Endometrial microvascular endothelial cells (primary cell): ENCODE results near the gene ADARB2. TPM values are rescaled to one million over a fixed set of nuclear protein-coding genes. Genes with fewer than 3 reads are reported as not detected.
"Not testable (repeated sequence)": the region's sequence is repeated elsewhere in the genome, so short reads cannot be mapped to it uniquely, and the experiment has no call there.

Experiments used
- in situ Hi-C: cut with HindIII; loops from 2 replicates; pipeline ENCODE4 v1.10.0; 2017; ENCODE audit warnings: low sequenced_read_pairs, low pct_unique_long_range_greater_than_20kb; ENCODE audit errors: inconsistent ontology term
- total RNA-seq: library from RNA; depleted of rRNA; stranded (reverse); fragments of >200 nt; gene quantifications from one replicate; pipeline ENCODE4 v1.2.3, GENCODE V29; 2015; ENCODE audit errors: inconsistent ontology term

The ADARB2 gene
- total RNA-seq, 1 donor from 2014 or later: not detected

GRCh38 chr10:1273372-1274105 is 463.8 kb downstream of the ADARB2 start:
- in situ Hi-C loops: no loop called here

DNA sequence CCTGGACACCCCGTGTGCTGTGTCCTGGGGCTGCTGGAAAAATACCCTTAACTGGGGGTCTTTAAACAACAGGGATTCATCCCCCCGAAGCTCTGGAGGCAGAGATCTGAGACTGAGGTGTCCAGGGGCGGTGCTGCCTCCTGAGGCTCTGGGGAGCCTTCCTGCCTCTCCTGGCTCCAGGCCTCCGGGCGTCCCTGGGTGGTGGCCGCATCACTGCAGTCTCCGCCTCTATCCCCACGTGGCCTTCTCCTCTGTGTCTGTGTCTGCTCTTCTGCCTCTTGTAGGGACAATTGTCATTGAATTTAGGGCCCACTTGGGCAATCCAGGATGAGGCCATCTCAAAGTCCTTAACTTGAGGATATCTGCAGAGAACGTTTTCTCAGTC is 464.6 kb downstream of the ADARB2 start:
- in situ Hi-C loops: no loop called here

- in situ Hi-C loops: no loop called here
Observed at GRCh38 chr10:1272079-1272776, 465.1 kb downstream of the ADARB2 start.

DNA sequence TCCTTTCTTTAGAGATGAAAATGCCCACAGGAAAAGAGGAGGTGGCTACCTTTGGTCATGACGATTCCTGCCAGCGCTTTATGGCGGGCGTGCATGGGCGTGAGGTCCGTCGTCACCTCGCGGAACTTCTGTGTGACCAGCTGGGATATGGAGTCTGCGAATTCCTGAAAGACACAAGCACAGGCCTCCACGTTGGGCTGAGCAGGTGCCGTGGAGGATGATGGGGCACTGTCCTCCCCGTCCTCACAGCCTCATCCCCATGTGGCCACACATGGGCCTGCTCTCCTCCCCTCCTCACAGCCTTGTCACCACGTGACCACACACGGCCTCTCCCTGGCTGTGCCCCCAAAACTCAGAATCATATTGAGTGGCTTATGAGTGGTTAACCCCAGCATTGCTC is 466.4 kb downstream of the ADARB2 start:
- in situ Hi-C loops: no loop called here

DNA sequence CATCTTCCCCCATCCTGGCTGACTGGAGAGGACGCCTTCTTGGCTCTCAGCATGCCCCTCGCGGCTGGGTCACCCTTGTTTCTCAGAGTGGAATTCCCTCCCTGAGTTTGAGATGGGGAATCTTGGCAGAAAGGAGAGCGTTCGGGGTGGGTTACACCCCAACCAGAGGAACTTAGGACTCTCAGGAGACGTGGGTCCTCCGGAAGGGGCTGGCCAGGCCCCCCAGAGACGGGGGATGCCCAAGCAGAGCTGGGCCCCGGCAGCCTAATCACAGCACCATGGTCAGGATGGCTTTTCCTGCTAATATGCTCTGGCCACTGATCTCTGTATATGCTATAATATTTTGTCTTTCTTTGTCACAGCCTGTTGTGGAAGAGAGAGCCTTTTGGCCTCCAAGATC is 466.8 kb downstream of the ADARB2 start:
- in situ Hi-C loops: no loop called here

GRCh38 chr10:1268831-1269230 is 468.5 kb downstream of the ADARB2 start:
- in situ Hi-C loops: no loop called here

DNA sequence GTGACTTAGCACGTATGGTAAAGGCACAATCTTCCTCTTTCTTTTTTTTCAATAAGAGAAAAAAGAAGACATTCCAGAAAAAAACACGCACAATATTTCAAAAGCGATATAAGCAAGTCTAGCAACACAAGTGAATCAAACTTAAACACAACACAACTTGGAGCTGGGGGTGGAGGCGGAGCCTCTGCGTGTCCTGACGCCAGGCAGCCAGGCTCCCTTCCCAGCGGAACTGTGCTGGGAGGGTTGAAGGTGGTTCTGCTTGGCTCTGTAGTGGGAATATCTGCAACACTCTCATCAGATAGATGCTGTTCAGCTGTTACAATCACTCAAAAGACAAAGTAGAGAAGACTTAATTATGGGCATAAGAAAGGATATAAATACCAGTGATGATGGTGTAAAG is 469.8 kb downstream of the ADARB2 start:
- in situ Hi-C loops: no loop called here

DNA sequence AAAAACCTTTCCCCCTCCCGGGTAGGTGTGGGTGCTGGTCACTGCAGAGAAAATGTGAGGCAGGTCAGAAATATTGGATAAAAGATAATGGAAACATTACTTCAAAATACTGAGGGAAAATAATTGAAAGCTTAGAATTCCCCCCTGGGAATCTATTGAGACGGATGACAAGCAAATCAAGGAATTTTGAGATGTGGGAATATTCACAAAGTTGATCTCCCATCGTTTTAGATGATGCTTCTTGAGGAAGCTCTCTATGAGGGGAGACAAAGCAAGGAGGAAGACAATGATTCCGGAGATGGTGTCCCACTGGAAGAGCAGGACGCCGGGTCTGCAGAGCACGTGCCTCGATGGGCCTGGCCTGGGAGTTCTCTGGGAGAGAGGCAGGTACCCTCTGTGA is 470.2 kb downstream of the ADARB2 start:
- in situ Hi-C loops: no loop called here

DNA sequence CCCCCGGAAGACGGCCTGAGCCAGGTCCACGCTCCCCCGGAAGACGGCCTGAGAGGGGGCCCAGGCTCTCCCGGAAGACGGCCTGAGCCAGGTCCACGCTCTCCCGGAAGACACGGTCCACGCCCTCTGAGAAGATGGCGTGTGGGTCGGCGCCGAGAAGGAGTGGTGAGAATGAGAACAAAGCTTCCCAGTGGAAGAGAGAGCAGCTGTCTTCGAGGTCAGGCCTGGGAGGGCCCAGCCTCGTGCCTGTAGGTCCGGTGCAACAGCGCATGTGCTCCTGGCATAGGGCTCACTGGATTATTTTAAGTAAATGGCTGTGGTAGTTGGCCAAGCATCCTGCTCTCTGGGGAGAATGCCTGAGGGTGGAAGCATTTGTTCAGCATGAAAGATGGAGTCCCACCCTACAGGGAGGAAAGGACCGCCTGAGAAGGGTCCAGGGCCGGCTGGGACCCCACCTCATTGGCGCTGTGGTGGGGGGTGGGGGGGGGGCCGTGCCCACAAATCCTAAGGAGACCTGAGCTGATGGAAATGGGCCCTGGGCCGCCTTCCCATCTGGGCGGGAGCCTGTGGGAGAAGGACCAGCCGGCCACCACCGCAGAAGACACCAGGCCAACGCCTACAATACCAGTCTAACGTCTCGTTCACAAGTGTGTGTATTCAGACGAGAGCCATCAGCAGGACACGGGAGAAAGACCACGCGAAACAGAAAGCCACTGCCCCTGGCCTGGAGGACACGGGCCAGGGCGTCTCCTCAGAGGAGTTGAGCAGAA is 471.1 kb downstream of the ADARB2 start:
- in situ Hi-C loops: no loop called here

DNA sequence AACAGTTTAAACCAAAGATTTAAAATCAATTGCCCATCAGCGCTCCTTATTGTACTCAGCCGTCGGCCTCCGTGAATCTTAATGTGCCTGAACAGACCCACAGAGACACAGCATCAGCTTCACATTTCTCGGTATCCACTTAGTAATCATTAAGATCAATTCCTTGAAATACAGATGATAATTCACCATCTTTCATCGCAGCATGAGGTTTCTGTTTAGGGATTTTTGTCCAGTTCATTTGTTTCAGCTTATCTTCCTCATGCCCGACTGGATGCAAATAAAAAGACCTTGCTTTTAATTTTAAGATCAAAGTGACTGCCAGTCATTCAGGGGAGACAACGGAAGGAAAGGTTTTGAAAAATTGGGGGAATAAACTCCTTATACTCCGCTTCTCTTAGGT is 473.3 kb downstream of the ADARB2 start:
- in situ Hi-C loops: no loop called here

DNA sequence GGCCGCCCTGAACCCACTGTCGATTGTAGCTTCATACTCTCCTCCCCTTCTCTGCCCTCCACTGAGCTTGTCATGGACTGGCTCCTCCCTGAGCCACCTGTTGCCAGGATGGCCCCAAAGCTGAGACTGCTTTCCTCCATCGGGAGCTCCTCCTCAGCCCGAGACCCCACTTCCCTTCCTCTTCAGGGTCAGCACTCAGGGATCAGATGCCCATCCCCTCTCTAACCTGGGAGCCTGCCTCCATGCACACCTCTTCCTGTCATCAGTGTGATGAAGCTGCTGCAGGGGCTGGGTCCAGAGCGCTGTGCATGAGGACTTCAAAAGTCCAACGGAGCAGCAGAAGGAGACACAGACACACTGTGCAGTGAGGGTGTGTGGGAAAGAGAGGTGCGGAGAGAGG is 480.1 kb downstream of the ADARB2 start:
- in situ Hi-C loops: no loop called here

DNA sequence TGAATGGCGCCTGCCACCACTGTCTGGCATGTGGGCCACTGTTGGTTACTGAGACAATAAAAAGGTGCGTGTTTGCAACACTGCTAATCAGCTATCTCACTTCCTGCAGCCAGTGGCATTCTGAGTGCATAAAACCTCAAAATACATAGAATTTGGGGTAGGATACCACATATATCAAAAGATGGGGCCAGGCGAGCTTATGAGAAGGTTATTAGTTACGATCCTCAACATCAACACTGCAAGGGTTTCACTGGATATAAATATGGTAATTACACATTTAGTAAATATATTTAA is 480.9 kb downstream of the ADARB2 start:
- in situ Hi-C loops: no loop called here

DNA sequence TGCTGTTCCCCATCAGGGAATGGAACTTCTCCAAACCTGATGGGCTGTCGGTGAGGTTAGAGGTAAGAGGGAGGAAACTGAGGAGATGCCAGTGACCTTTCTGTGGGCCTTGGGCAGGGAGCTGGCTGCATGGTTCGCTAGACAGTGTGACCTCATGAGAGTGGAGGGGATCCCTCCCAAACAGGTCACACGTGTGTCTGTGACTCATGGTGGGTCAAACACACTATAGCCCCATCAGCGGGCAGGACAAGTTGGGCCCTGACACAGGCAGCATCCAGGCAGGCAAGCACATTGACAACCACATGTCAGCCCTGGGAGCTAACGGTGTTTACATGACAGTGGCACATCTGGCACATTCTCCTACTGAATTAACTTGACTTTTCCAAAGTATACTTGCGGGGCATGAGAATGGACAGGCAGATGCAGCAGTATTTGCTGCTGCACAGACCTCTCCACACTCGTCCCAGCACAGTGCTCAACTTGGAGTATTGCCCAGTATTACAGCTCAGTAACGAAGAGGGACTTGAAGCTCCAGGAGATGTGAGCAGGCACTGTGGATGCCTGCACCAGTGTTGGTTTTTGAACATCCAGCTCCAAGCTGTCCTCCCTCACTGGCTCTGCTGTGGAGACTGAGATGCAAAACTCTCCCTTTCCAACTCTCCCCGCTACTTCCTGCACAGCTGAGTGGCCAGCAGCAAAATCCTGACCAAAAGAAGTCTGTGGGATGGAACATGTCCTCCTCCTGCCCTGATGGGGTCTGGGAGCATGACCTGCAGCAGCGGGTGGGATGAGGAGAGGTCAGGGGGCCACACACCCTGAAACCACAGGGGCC is 481.5 kb downstream of the ADARB2 start:
- in situ Hi-C loops: no loop called here

- in situ Hi-C loops: no loop called here
Observed at GRCh38 chr10:1255118-1255517, 482.2 kb downstream of the ADARB2 start.

- in situ Hi-C loops: no loop called here
Observed at GRCh38 chr10:1253523-1254353, 483.6 kb downstream of the ADARB2 start.

DNA sequence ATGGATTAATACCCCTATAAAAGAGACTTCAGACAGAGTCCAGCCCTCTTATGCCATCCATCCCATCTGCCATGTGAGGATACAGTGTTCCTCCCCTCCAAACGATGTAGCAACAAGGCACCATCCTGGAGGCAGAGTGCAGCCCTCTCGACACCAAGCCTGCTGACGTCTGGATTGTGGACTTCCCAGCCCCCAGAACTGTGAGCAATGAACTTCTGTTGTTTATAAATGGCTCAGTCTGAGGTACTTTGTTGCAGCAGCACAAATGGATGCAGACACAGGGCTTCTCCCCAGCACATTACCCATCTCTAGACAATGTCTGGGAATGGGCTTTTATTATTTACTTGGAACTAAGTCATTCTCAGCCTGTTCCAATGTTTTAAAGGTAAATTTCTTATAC is 485.6 kb downstream of the ADARB2 start:
- in situ Hi-C loops: no loop called here

DNA sequence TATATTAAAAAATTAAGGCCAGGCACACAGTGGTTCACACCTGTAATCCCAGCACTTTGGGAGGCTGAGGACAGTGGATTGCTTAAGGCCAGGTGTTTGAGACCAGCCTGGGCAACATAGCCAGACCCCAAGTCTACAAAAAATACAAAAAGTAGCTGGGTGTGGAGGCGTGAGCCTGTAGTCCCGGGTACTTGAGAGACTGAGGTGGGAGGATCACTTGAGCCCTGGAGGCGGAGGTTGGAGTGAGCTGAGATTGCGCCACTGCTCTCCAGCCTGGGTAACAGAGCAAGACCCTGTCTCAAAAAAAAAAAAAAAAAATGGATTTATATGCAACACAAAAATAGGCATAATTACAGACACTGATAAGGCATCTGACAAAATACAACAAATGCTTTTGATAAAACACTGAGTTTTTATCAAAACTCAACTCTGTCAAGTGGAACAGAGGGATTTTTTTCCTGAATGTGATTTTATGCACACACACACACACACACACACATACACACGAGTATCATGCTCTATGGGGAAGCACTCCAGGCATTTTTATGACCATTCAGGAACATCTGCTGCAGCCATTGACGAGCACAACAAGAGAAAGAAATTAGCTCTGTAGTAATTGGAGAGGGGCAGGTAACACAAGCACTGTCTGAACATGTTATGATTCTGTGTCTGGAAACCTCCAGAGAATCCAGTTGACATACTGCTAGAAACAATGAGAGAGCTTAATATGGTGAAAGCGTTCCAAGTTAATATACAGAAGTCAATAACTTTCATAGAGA is 488.0 kb downstream of the ADARB2 start:
- in situ Hi-C loops: no loop called here

DNA sequence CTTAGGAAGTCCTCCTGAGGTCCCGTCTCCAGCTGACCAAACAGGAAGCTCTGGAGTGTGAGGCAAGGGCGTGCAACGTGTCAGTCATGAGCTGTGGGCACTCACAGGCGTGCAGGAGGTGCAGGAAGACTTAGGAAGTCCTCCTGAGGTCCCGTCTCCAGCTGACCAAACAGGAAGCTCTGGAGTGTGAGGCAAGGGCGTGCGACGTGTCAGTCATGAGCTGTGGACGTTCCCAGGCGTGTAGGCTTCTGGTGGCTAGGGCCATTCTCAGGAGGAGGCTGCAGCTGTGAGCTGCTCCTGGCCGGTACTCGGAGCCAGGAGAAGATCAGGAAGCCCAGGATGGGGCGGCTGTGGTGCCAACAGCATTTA is 489.1 kb downstream of the ADARB2 start:
- in situ Hi-C loops: not testable (repeated sequence)
